WTC11 (cell line): ENCODE measurements around the gene RNF31. TPM values are rescaled to one million over a fixed set of nuclear protein-coding genes. Genes with fewer than 3 reads are reported as not detected.

ENCODE experiments used
- microRNA-seq: library from miRNA; unstranded; fragments of <30 nt; microRNA quantifications from one replicate; pipeline ENCODE4 v1.2.0, GENCODE V29; 2022; ENCODE audit warnings: borderline number of aligned reads
- total RNA-seq: library from RNA; stranded (reverse); gene quantifications from 3 replicates; pipeline ENCODE4 v1.2.3, GENCODE V29; 2021

The RNF31 gene
- total RNA-seq, 1 experiment from 2014 or later: 86.2 TPM

Small RNA genes lying within 50 kb of the gene (microRNA-seq; reads per million reads assigned to microRNA genes)
- gene MIR7703: not detected

Other genes with a start within 250 kb of the RNF31 start
- gene DHRS4, start 193.7 kb upstream of the RNF31 start, total RNA-seq: 14.5 to 14.9 TPM (median 14.8 TPM) in 3 replicates
- 8.7 to 10.2 TPM (median 9.7 TPM) in 3 replicates for gene DHRS4L2, start 158.6 kb upstream of the RNF31 start, total RNA-seq
- 10.6 to 13.0 TPM (median 11.4 TPM) in 3 replicates for gene CARMIL3, start 95.5 kb upstream of the RNF31 start, total RNA-seq
- not detected in 3 replicates for gene CPNE6, start 75.9 kb upstream of the RNF31 start, total RNA-seq
- 51.2 to 67.0 TPM (median 59.2 TPM) in 3 replicates for gene PCK2, start 53.2 kb upstream of the RNF31 start, total RNA-seq
- 73.6 to 90.2 TPM (median 77.3 TPM) in 3 replicates for gene DCAF11, start 32.7 kb upstream of the RNF31 start, total RNA-seq
- 1.3 to 2.3 TPM (median 1.6 TPM) in 3 replicates for gene NRL, start 32.5 kb upstream of the RNF31 start, total RNA-seq
- 0.25 to 0.39 TPM in 2 of 3 replicates, not detected in the other for gene FITM1, start 16.8 kb upstream of the RNF31 start, total RNA-seq
- gene PSME1, start 11.3 kb upstream of the RNF31 start, total RNA-seq: 76.8 to 99.1 TPM (median 98.8 TPM) in 3 replicates
- gene EMC9, start 5.9 kb upstream of the RNF31 start, total RNA-seq: 41.3 to 47.9 TPM (median 44.4 TPM) in 3 replicates
- gene PSME2, start 888 bp upstream of the RNF31 start, total RNA-seq: 103 to 112 TPM (median 103 TPM) in 3 replicates
- 15.6 to 16.2 TPM (median 15.7 TPM) in 3 replicates for gene IRF9, start 13.8 kb downstream of the RNF31 start, total RNA-seq
- gene REC8, start 24.6 kb downstream of the RNF31 start, total RNA-seq: 29.6 to 32.2 TPM (median 31.5 TPM) in 3 replicates
- gene IPO4, start 41.3 kb downstream of the RNF31 start, total RNA-seq: 87.6 to 128 TPM (median 91.2 TPM) in 3 replicates
- 27.9 to 29.2 TPM (median 28.4 TPM) in 3 replicates for gene TM9SF1, start 47.9 kb downstream of the RNF31 start, total RNA-seq
- 0.13 to 0.16 TPM in 2 of 3 replicates, not detected in the other for gene TSSK4, start 58.2 kb downstream of the RNF31 start, total RNA-seq
- gene CHMP4A, start 66.0 kb downstream of the RNF31 start, total RNA-seq: 32.7 to 38.5 TPM (median 36.5 TPM) in 3 replicates
- gene MDP1, start 68.6 kb downstream of the RNF31 start, total RNA-seq: 12.6 to 18.4 TPM (median 16.9 TPM) in 3 replicates
- 218 to 233 TPM (median 221 TPM) in 3 replicates for gene NEDD8, start 84.9 kb downstream of the RNF31 start, total RNA-seq
- gene GMPR2, start 85.4 kb downstream of the RNF31 start, total RNA-seq: 74.2 to 82.3 TPM (median 78.4 TPM) in 3 replicates
- 32.2 to 39.8 TPM (median 35.7 TPM) in 3 replicates for gene TINF2, start 95.1 kb downstream of the RNF31 start, total RNA-seq
- gene TGM1, start 115.7 kb downstream of the RNF31 start, total RNA-seq: 2.5 to 5.2 TPM (median 4.4 TPM) in 3 replicates
- 22.3 to 28.1 TPM (median 27.1 TPM) in 3 replicates for gene RABGGTA, start 124.1 kb downstream of the RNF31 start, total RNA-seq
- 13.9 to 16.7 TPM (median 15.4 TPM) in 3 replicates for gene DHRS1, start 152.3 kb downstream of the RNF31 start, total RNA-seq
- gene NOP9, start 152.4 kb downstream of the RNF31 start, total RNA-seq: 34.3 to 44.4 TPM (median 35.0 TPM) in 3 replicates
- gene CIDEB, start 160.5 kb downstream of the RNF31 start, total RNA-seq: 4.7 to 6.1 TPM (median 5.6 TPM) in 3 replicates
- gene LTB4R2, start 162.6 kb downstream of the RNF31 start, total RNA-seq: 9.1 to 12.9 TPM (median 9.8 TPM) in 3 replicates
- 6.9 to 9.4 TPM (median 7.6 TPM) in 3 replicates for gene LTB4R, start 164.0 kb downstream of the RNF31 start, total RNA-seq
- gene ADCY4, start 187.6 kb downstream of the RNF31 start, total RNA-seq: 0.96 to 2.4 TPM (median 1.1 TPM) in 3 replicates
- gene RIPK3, start 192.5 kb downstream of the RNF31 start, total RNA-seq: 0.37 to 1.2 TPM (median 0.83 TPM) in 3 replicates
- gene NFATC4, start 220.7 kb downstream of the RNF31 start, total RNA-seq: 60.7 to 101 TPM (median 95.9 TPM) in 3 replicates